Adrenal gland (tissue), 12 donors: ENCODE results near the gene ATM. TPM values are rescaled to one million over a fixed set of nuclear protein-coding genes. Genes with fewer than 3 reads are reported as not detected.

Experiments
- DNase-seq, 7 donors: peaks; one replicate each; pipeline ENCODE4 v3.0.0-alpha.2; 2019 to 2020
- H3K27ac ChIP-seq, 5 donors: fragments of 200-600 bp; sonication (generic) in 4 of 5; 1 replicate in 3 of 5; 2 replicates in 2 of 5; pipeline versions ENCODE4 v1.5.1 to v1.8.0; 2016 to 2020; ENCODE audit warnings: mild to moderate bottlenecking in 1 of 5
- H3K27me3 ChIP-seq: fragments of 200-600 bp; 2 replicates; pipeline ENCODE4 v1.8.0; 2021
- H3K36me3 ChIP-seq, 2 donors: fragments of 200-600 bp; replicated peaks in 1 of 2; 1 replicate in 1 of 2; 2 replicates in 1 of 2; pipeline versions ENCODE4 v1.5.1 to v1.8.0; 2018 to 2022
- H3K4me1 ChIP-seq, 2 donors: fragments of 200-600 bp; replicated peaks in 1 of 2; 1 replicate in 1 of 2; 2 replicates in 1 of 2; pipeline versions ENCODE4 v1.5.1 to v1.8.0; 2018 to 2021
- H3K4me3 ChIP-seq, 4 donors: fragments of 200-600 bp; sonication (generic) in 3 of 4; one replicate each; pipeline ENCODE4 v1.5.1; 2016 to 2018
- H3K9me3 ChIP-seq, 3 donors: fragments of 200-600 bp; sonication (generic) in 1 of 3; replicated peaks in 1 of 3; 1 replicate in 2 of 3; 2 replicates in 1 of 3; pipeline versions ENCODE4 v1.5.1 to v1.8.0; 2016 to 2021
- POLR2A ChIP-seq, 2 donors: fragments of 450-650 bp; IDR thresholded peaks; one replicate each; pipeline ENCODE4 v1.6.1; 2017; ENCODE audit warnings: antibody characterized with exemption in 2 of 2, mild to moderate bottlenecking in 2 of 2, moderate library complexity in 1 of 2
- WGBS, 4 donors: extraction: QIAGEN DNeasy Blood & Tissue Kit in 2 of 4; methylation state at CpG; one replicate each; pipeline versions ENCODE4 v1.1.5 to v1.1.7; 2013 to 2017; 5-methylcytosine and 5-hydroxymethylcytosine counted together
- intact Hi-C, 2 donors: fragments of 100-400 bp; cut with DNase I; formaldehyde crosslinking; loops; one replicate each; pipeline versions ENCODE4 v1.14.1 to v1.15.0; 2022 to 2023
- polyA plus RNA-seq, 3 donors: library from polyadenylated mRNA; stranded (reverse); fragments of 200-250 nt in 2 of 3; fragments of 350-450 nt in 1 of 3; fragmentation: Illumina TruSeq in 1 of 3; extraction: RNeasy Lipid Tissue Mini Kit (QIAGEN cat#74804) in 1 of 3; gene quantifications; one replicate each; pipeline ENCODE4 v1.2.3, GENCODE V29; 2013 to 2014
- total RNA-seq, 9 donors: library from RNA; depleted of rRNA in 4 of 9; stranded (reverse); fragments of >200 nt in 4 of 9; fragments of 120-200 nt in 1 of 9; fragmentation: NEBNext Ultra II Directional in 1 of 9; extraction: Animal tissue kit (Norgen Biotek cat#: 25700) in 1 of 9; gene quantifications; one replicate each; pipeline versions ENCODE4 v1.1.0 to v1.2.4, GENCODE V29; 2013 to 2023
- TF ChIP-seq, protein P1 (sequence below), 6 experiments: fragments of 450-650 bp in 4 of 6; fragments of 200-600 bp in 2 of 6; sonication (generic) in 1 of 6; IDR thresholded peaks; 1 replicate in 5 of 6; 2 replicates in 1 of 6; pipeline versions ENCODE4 v1.5.1 to v1.8.0; 2016 to 2021; ENCODE audit warnings: antibody characterized with exemption in 6 of 6, mild to moderate bottlenecking in 2 of 6, moderate library complexity in 1 of 6
- donor health status: healthy with polysubstance abuse.
- donor health status: Bipolar disorder and iron deficiency.
- donor health status: DM: yes; HTN: yes; CAD: no.
- donor health status: DM: no; HTN: no; CAD: no.
- donor health status: DM: no; HTN: no; CAD: no.
- donor health status: DM: yes; HTN: yes; CAD: no.

ATM gene
- total and polyA plus RNA-seq, 12 donors, result 19.9 to 127 (median 66.8) TPM

DNA sequence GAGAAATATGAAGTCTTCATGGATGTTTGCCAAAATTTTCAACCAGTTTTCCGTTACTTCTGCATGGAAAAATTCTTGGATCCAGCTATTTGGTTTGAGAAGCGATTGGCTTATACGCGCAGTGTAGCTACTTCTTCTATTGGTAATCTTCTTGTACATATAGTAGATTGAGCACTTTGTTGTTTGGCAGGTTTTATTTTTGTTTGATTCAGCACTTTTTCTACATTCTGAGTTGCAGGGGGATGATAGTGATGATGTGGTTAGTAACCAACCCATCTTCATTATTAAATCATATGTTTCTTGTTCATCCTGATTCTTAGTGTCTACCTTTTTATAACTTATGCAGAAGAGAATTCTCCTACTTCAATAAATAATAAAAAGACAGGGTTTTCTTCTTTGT, 122.9 kb downstream of the ATM start:
- no peaks in the 10 kb centered on the region for H3K9me3 ChIP-seq
- peaks cover 0 to 7% of the 10 kb centered on the region in 2 donors for H3K36me3 ChIP-seq
- WGBS, 4 donors, result 93 to 99% (median 96%) methylated on average over 4 of the region's 4 CpGs
- no peak overlapping the region for H3K4me3 ChIP-seq
- DNase-seq, result no peak
- intact Hi-C loops, result no loop called here
- no peak overlapping the region for H3K27ac ChIP-seq
- H3K27me3 ChIP-seq, result no peaks in the 10 kb centered on the region
- H3K4me1 ChIP-seq, result no peaks in the 10 kb centered on the region
- TF ChIP-seq, protein P1, sequence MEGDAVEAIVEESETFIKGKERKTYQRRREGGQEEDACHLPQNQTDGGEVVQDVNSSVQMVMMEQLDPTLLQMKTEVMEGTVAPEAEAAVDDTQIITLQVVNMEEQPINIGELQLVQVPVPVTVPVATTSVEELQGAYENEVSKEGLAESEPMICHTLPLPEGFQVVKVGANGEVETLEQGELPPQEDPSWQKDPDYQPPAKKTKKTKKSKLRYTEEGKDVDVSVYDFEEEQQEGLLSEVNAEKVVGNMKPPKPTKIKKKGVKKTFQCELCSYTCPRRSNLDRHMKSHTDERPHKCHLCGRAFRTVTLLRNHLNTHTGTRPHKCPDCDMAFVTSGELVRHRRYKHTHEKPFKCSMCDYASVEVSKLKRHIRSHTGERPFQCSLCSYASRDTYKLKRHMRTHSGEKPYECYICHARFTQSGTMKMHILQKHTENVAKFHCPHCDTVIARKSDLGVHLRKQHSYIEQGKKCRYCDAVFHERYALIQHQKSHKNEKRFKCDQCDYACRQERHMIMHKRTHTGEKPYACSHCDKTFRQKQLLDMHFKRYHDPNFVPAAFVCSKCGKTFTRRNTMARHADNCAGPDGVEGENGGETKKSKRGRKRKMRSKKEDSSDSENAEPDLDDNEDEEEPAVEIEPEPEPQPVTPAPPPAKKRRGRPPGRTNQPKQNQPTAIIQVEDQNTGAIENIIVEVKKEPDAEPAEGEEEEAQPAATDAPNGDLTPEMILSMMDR (IDR thresholded peaks at IDR 0.05), result no peak
- TF ChIP-seq POLR2A (IDR thresholded peaks at IDR 0.05), result no peak

DNA sequence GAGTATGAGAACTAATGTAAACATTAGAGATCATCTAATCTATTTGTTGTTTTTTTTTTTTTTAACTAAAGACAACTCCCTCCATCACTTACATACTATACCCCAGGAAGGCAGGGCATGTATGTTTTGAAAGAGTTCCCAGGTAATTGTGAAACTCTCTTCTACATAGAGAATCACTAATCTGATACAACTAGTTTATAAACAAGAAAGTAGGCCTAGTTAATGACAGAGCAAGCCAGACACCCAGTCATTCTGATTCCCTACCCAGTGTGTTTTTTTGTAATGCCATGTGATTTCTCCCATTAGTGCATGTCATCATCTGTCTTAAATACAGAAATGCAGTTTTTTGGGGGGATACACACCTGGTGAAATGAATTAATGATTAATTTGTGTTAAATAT, 123.6 kb downstream of the ATM start:
- TF ChIP-seq POLR2A (IDR thresholded peaks at IDR 0.05), result no peak
- TF ChIP-seq, protein P1 (IDR thresholded peaks at IDR 0.05), result no peak
- Histone ChIP-seq H3K27me3 (no peaks in the 10 kb centered on the region), H3K36me3 (peaks cover 0 to 14% of the 10 kb centered on the region in 2 donors), H3K4me1 (no peaks in the 10 kb centered on the region), H3K27ac (no peak overlapping the region), H3K9me3 (no peaks in the 10 kb centered on the region), H3K4me3 (no peak overlapping the region)
- DNase-seq, result no peak
- intact Hi-C loops, result no loop called here

DNA sequence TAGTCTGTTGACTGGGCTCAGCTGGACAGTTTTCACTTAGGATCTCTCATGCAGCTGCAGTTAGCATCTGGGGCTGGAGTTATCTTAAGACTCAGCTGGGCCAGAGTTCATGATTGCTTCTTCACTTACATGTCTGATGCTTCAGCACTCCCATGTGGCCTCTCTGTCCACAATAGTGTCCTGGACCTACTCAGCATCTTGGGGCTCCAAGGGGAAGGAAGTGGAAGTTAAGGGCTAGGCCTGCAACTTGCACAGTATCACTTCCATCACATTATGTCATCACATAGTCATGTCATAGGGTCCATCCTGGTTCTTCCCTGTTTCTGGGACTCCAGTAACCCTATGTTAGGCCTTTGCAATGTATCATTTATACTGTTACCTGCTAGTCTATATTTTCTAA, 128.6 kb downstream of the ATM start:
- TF ChIP-seq, protein P1 (IDR thresholded peaks at IDR 0.05), result no peak
- no peak for TF ChIP-seq POLR2A (IDR thresholded peaks at IDR 0.05)
- H3K9me3 ChIP-seq, result no peaks in the 10 kb centered on the region
- no peak overlapping the region for H3K4me3 ChIP-seq
- no peak overlapping the region for H3K27ac ChIP-seq
- intact Hi-C loops, result no loop called here
- H3K36me3 ChIP-seq, result peaks cover 0 to 51% of the 10 kb centered on the region in 2 donors
- H3K27me3 ChIP-seq, result no peaks in the 10 kb centered on the region
- H3K4me1 ChIP-seq, result no peaks in the 10 kb centered on the region
- DNase-seq, result peak in 1 of 7 donors; percentile 19

DNA sequence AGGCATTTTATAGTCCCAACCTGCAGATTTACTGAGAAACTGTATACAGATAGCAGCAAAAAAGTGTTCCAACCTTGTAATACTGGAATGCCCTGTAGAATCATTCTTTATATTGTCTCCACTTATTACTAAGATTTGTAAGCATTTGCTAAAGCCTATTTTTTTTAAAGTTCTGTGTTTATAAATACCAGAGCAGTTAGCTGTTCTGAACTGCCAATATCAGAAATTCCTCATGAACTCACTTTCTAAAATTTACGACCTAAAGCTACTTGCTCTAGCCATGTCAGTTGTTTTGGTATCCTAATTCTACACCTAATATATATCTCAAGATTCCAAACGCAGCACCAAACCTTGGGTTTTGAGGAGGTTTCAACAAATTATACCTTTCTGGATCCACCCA, 141.3 kb downstream of the ATM start:
- WGBS, 4 donors, result 69 to 79% (median 71%) methylated on average over 2 of the region's 2 CpGs
- no peak for DNase-seq
- intact Hi-C loops, result no loop called here
- Histone ChIP-seq H3K27me3 (no peaks in the 10 kb centered on the region), H3K36me3 (peaks cover 0 to 11% of the 10 kb centered on the region in 2 donors), H3K4me1 (peaks cover 9 to 14% of the 10 kb centered on the region in 2 donors), H3K9me3 (no peaks in the 10 kb centered on the region), H3K27ac (peak overlapping the region in 2 of 5 donors; percentile 0 to 7), H3K4me3 (no peak overlapping the region)
- no peak for TF ChIP-seq POLR2A (IDR thresholded peaks at IDR 0.05)
- TF ChIP-seq, protein P1 (IDR thresholded peaks at IDR 0.05), result no peak
